Measurements from ENCODE around the gene CNNM4.

- TF ChIP-seq CTCF (IDR thresholded peaks at IDR 0.05; ENCODE audit: poor library complexity, severe bottlenecking) (no peak), REST (IDR thresholded peaks at IDR 0.05; ENCODE audit: borderline replicate concordance) (no peak), EZH2 (IDR thresholded peaks at IDR 0.05; ENCODE audit: borderline replicate concordance, insufficient read depth, low read length, poor library complexity, severe bottlenecking) (no peak), POLR2AphosphoS5 (IDR thresholded peaks at IDR 0.05) (no peak), SMC3 (conservative IDR thresholded peaks at IDR 0.05; ENCODE audit: poor library complexity) (no peak)
Observed at GRCh38 chr2:96733931-96734330, 26.8 kb upstream of the CNNM4 start.
